Testis (tissue), 3 donors: ENCODE data around the gene ARFIP2. TPM values are rescaled to one million over a fixed set of nuclear protein-coding genes. Genes with fewer than 3 reads are reported as not detected.

ENCODE experiments used
- DNase-seq: peaks from one replicate; pipeline ENCODE4 v3.0.0-alpha.2; 2019
- H3K27ac ChIP-seq, 2 donors: fragments of 200-600 bp; sonication (generic); one replicate each; pipeline ENCODE4 v1.5.1; 2019
- H3K27me3 ChIP-seq: fragments of 200-600 bp; sonication (generic); one replicate; pipeline ENCODE4 v1.5.1; 2019
- H3K36me3 ChIP-seq: fragments of 200-600 bp; sonication (generic); one replicate; pipeline ENCODE4 v1.5.1; 2017; ENCODE audit warnings: low read depth; ENCODE audit errors: missing control alignments
- H3K4me1 ChIP-seq: fragments of 200-600 bp; sonication (generic); one replicate; pipeline ENCODE4 v1.5.1; 2019
- H3K4me3 ChIP-seq, 2 donors: fragments of 200-600 bp; sonication (generic); one replicate each; pipeline ENCODE4 v1.5.1; 2017 to 2019
- H3K9me3 ChIP-seq: fragments of 200-600 bp; sonication (generic); one replicate; pipeline ENCODE4 v1.5.1; 2017
- CTCF ChIP-seq, 3 experiments: fragments of 450-650 bp in 2 of 3; fragments of 200-600 bp in 1 of 3; sonication (generic) in 1 of 3; IDR thresholded peaks; one replicate each; pipeline ENCODE4 v1.5.1; 2016 to 2019; ENCODE audit warnings: antibody characterized with exemption in 3 of 3, mild to moderate bottlenecking in 2 of 3, moderate library complexity in 1 of 3
- POLR2A ChIP-seq: fragments of 450-650 bp; IDR thresholded peaks from one replicate; pipeline ENCODE4 v1.6.1; 2017; ENCODE audit warnings: antibody characterized with exemption, mild to moderate bottlenecking, moderate library complexity
- WGBS, 2 donors: methylation state at CpG; one replicate each; pipeline ENCODE4 v1.1.5; 2018; 5-methylcytosine and 5-hydroxymethylcytosine counted together
- intact Hi-C: fragments of 100-400 bp; cut with DNase I; formaldehyde crosslinking; loops from one replicate; pipeline ENCODE4 v1.15.1; 2023; ENCODE audit warnings: low total_unique reads
- polyA plus RNA-seq: library from polyadenylated mRNA; stranded (reverse); fragments of 350-450 nt; fragmentation: Illumina TruSeq; extraction: RNeasy Lipid Tissue Mini Kit (QIAGEN cat#74804); gene quantifications from one replicate; pipeline ENCODE4 v1.2.3, GENCODE V29; 2014; ENCODE audit warnings: low read depth, low replicate concordance; ENCODE audit not compliant: insufficient read depth
- total RNA-seq, 2 donors: library from RNA; depleted of rRNA; stranded (reverse); fragments of >200 nt; gene quantifications; one replicate each; pipeline ENCODE4 v1.2.3, GENCODE V29; 2016

Gene ARFIP2
- total and polyA plus RNA-seq, 3 donors from 2014 or later: 56.1 to 80.1 (median 70.2) TPM

- no peaks in the 10 kb centered on the region for H3K4me1 ChIP-seq
- WGBS, 2 donors: 88 to 97% methylated on average over 2 of the region's 2 CpGs
- H3K27me3 ChIP-seq: no peaks in the 10 kb centered on the region
- H3K27ac ChIP-seq: no peak overlapping the region
- intact Hi-C loops: no loop called here
- TF ChIP-seq CTCF (IDR thresholded peaks at IDR 0.05): no peak
- TF ChIP-seq POLR2A: no peak
- no peaks in the 10 kb centered on the region for H3K36me3 ChIP-seq
- DNase-seq: no peak
- no peak overlapping the region for H3K4me3 ChIP-seq
- no peaks in the 10 kb centered on the region for H3K9me3 ChIP-seq
Measured at GRCh38 chr11:6458352-6459098, 22.6 kb downstream of the ARFIP2 start.

GRCh38 chr11:6457581-6458320 is 23.4 kb downstream of the ARFIP2 start:
- Histone ChIP-seq H3K27ac (no peak overlapping the region), H3K4me1 (no peaks in the 10 kb centered on the region), H3K27me3 (no peaks in the 10 kb centered on the region), H3K9me3 (no peaks in the 10 kb centered on the region), H3K36me3 (no peaks in the 10 kb centered on the region), H3K4me3 (no peak overlapping the region)
- intact Hi-C loops: no loop called here
- TF ChIP-seq POLR2A: no peak
- no peak for DNase-seq
- 95 to 96% methylated on average over 26 of the region's 26 CpGs for WGBS, 2 donors

- Histone ChIP-seq H3K4me1 (no peaks in the 10 kb centered on the region), H3K27ac (no peak overlapping the region), H3K9me3 (no peaks in the 10 kb centered on the region), H3K27me3 (no peaks in the 10 kb centered on the region), H3K4me3 (no peak overlapping the region), H3K36me3 (no peaks in the 10 kb centered on the region)
- intact Hi-C loops: no loop called here
- WGBS, 2 donors: 80 to 83% methylated on average over 1 to 54 of the region's 56 CpGs
- no peak for DNase-seq
- TF ChIP-seq POLR2A (no peak), CTCF (IDR thresholded peaks at IDR 0.05) (no peak)
Measured at GRCh38 chr11:6456361-6457073, 24.6 kb downstream of the ARFIP2 start.

GRCh38 chr11:6455070-6455469 is 26.1 kb downstream of the ARFIP2 start:
- WGBS, 2 donors: 88 to 93% methylated on average over 2 of the region's 2 CpGs
- intact Hi-C loops: no loop called here
- Histone ChIP-seq H3K4me3 (no peak overlapping the region), H3K4me1 (no peaks in the 10 kb centered on the region), H3K9me3 (no peaks in the 10 kb centered on the region), H3K27ac (no peak overlapping the region), H3K36me3 (no peaks in the 10 kb centered on the region), H3K27me3 (no peaks in the 10 kb centered on the region)
- DNase-seq: no peak
- no peak for TF ChIP-seq CTCF (IDR thresholded peaks at IDR 0.05)
- TF ChIP-seq POLR2A: no peak

GRCh38 chr11:6453152-6453551 is 28.0 kb downstream of the ARFIP2 start:
- Histone ChIP-seq H3K36me3 (no peaks in the 10 kb centered on the region), H3K4me3 (no peak overlapping the region), H3K9me3 (no peaks in the 10 kb centered on the region), H3K27me3 (no peaks in the 10 kb centered on the region), H3K27ac (no peak overlapping the region), H3K4me1 (no peaks in the 10 kb centered on the region)
- intact Hi-C loops: no loop called here
- no peak for TF ChIP-seq POLR2A
- 92 to 100% methylated on average over 2 of the region's 2 CpGs for WGBS, 2 donors
- no peak for DNase-seq
